T-helper 22 cell (primary cell): Measurements from ENCODE around the gene RNU7-1.

Source experiments
- DNase-seq: peaks from one replicate; pipeline ENCODE4 v3.0.0-alpha.2; 2020; ENCODE audit warnings: low read depth

The RNU7-1 gene

DNA sequence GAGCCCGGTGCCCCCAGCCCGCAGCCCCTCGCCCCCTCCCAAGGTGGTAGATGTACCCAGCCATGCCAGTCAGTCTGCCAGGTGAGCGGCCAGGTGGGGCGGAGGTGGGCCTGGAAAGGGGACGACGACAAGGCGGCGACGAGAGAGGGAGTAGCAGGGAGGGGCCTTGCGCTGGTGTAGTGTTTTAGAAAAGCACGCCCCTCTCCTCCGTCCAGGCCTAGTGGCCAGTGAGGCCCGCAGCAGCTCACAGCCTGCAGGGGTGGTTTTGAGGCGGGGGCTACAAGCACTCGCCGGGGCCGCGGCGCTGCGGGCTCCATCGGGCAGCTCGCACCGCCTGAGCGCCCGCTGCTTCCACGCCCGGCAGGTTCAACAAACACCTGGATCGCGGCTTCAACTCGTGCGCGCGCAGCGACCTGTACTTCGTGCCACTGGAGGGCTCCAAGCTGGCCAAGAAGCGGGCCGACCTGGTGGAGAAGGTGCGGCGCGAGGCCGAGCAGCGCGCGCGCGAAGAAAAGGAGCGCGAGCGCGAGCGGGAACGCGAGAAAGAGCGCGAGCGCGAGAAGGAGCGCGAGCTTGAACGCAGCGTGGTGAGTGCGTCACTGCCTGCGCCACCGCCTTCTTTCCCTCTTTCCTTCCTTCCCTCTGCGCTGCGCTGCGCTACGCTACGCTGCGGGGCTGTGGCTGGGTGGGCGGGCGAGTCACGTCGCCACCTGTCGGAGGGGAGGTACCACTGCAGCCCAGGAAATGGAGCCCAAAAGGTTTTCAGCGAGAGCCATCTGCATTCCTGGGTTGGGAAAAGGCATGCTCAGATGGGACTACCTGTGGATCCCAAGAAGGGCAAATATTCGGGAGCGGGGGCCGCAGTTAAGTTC is 5.9 kb upstream of the RNU7-1 start:
- DNase-seq, result peak; percentile 91

DNA sequence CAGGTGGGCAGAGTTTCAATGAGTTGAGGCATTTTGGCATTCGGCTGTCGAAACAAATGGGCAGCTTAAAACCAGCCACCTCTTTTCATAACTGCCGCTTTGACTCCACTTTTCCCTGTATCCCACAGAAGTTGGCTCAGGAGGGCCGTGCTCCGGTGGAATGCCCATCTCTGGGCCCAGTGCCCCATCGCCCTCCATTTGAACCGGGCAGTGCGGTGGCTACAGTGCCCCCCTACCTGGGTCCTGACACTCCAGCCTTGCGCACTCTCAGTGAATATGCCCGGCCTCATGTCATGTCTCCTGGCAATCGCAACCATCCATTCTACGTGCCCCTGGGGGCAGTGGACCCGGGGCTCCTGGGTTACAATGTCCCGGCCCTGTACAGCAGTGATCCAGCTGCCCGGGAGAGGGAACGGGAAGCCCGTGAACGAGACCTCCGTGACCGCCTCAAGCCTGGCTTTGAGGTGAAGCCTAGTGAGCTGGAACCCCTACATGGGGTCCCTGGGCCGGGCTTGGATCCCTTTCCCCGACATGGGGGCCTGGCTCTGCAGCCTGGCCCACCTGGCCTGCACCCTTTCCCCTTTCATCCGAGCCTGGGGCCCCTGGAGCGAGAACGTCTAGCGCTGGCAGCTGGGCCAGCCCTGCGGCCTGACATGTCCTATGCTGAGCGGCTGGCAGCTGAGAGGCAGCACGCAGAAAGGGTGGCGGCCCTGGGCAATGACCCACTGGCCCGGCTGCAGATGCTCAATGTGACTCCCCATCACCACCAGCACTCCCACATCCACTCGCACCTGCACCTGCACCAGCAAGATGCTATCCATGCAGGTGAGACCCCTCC is 5.0 kb upstream of the RNU7-1 start:
- no peak for DNase-seq

DNA sequence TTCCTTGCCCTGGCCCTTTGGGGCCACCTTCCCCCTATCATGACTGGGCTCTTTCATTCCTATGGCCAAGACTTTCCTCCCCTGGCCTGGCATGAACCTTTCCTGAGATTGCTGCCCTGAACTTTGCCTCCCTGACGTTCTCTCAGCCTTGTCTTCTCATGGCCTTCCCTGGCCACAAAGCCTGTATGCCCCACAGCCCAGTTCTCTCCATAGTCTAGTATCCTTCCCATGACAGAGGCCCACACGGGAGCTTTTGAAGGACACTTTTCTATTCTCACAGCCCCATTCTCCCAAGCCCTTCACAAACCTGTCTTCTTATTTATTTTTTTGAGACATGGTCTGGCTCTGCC is 4.5 kb upstream of the RNU7-1 start:
- DNase-seq, result no peak

DNA sequence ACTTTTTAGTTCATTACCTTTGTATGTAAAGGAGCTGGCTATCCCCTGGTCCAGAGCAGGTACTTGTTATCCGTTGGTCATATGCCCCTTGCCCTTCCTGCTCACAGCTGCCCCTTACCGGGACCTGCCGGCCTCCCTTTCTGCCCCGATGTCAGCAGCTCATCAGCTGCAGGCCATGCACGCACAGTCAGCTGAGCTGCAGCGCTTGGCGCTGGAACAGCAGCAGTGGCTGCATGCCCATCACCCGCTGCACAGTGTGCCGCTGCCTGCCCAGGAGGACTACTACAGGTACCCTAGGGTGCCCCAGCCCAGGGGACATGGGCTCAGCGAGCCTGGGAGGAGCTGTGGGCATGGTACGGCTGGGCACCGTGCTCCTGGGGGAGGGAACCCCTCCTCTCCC is 2.3 kb upstream of the RNU7-1 start:
- no peak for DNase-seq

DNA sequence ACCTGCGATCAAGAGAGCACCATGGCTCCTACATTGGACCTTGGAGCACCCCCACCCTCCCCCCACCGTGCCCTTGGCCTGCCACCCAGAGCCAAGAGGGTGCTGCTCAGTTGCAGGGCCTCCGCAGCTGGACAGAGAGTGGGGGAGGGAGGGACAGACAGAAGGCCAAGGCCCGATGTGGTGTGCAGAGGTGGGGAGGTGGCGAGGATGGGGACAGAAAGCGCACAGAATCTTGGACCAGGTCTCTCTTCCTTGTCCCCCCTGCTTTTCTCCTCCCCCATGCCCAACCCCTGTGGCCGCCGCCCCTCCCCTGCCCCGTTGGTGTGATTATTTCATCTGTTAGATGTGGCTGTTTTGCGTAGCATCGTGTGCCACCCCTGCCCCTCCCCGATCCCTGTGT is 1.8 kb upstream of the RNU7-1 start:
- no peak for DNase-seq

DNA sequence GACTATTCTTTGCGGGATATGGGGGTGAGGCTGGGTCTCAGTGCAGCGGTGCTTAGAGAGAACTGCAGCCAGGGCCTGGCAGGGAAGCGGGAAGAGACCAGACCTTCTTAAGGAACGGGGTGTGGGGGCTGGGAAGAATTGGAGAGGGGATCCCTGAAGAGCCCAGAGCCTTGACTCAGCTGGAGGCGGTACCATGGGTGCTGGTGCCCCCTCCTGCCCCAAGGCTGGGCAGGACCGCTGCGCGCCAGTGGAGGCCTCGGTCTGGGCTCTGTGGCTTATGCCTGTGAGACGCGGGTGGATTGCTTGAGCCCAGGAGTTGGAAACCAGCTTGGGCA is 1.3 kb upstream of the RNU7-1 start:
- no peak for DNase-seq

DNA sequence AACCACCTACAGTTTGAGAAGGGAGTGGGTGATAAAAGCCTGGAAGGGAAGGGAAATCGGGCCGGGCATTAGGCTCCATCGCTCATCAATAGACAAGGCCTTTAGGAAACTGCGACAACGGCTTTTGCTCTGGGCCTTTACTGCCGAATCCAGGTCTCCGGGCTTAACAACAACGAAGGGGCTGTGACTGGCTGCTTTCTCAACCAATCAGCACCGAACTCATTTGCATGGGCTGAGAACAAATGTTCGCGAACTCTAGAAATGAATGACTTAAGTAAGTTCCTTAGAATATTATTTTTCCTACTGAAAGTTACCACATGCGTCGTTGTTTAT is 261 bp upstream of the RNU7-1 start:
- peak; percentile 77 for DNase-seq

DNA sequence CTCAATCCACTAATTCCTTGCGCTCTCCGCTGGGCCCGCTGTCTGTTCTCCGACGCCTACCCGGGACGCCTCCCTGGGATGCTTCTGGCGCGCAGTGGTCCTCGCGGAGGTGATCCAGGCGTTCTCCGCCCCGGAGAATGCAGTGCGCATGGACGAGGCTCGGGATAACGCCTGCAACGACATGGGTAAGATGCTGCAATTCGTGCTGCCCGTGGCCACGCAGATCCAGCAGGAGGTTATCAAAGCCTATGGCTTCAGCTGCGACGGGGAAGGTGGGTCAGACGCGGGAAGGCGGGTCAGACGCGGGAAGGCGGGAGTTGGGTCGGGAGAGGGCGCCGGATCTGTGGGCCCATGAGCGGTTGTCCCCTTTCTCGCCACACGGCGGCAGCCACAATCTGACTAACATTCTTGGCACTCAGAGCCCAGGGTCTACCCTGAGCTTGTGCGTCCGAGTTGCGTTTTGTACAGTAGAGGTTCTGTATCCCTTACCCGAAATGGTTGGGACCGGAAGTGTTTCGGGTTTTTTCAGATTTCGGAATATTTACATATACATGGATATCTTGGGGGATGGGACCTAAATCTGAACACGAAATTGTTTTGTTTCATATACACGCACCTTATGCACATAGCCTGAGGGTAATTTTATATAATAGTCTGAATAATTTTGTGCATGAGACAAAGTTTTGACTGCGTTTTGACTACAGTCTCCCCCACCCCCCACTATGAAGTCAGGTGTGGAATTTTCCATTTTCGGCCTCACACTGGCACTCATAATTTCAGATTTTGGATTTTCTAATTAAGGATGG is 968 bp downstream of the RNU7-1 start:
- DNase-seq, result peak; percentile 70

DNA sequence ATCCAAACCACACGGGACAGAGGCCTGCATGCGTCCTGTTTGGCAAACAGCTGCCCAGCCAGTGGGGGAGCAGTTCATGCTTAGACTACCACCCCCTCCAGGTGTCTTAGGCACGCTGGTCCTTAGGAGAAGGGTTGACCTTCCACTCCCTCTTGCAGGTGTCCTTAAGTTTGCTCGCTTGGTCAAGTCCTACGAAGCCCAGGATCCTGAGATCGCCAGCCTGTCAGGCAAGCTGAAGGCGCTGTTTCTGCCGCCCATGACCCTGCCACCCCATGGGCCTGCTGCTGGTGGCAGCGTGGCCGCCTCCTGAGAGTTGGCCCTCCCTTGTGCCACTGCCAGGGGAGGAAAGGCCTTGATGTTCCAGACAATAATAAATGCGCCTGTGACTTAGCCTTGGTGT is 2.0 kb downstream of the RNU7-1 start:
- DNase-seq, result no peak

DNA sequence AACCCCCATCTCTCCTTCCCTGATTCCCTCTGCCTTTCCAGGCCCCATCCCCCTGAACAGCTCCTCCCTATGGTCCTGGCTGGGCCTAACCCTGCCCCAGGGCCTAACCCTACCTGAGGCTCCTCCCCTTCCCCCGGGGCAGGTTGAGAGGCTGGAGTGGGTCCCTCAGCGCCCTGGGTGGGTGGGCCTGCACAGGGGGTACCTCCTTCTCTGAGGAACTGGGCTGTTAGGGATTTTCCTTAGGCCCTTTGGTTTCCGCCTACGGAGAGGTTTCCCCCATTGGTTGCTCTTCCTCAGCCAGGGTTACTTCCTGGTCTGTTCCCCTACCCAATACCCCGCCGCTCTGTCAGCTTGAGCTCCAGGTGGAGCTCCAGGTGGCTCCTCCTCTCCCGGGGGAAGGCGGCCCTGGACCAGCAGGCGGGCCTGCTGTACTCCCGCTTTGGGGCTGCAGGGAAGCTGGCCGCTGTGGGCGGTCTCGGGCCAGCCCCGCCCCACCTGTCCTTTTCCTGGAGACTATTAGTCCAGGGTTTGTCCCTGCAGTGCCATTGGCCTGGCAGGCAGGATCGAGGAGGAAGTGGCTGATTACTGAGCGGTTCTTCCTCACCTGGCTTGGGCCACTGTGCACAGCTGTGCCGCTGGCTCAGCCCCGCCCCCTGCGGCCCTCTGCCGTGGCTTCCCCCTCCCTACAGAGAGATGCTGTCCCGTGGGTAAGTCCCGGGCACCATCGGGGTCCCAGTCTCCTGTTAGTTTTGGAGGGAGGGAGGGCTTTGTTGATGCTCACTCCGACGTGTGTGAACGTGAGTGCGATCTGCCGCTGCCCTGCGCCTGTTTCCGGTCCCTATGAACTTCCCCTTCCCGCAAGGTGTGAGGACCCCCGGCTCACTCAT is 2.7 kb downstream of the RNU7-1 start:
- DNase-seq, result peak; percentile 75

DNA sequence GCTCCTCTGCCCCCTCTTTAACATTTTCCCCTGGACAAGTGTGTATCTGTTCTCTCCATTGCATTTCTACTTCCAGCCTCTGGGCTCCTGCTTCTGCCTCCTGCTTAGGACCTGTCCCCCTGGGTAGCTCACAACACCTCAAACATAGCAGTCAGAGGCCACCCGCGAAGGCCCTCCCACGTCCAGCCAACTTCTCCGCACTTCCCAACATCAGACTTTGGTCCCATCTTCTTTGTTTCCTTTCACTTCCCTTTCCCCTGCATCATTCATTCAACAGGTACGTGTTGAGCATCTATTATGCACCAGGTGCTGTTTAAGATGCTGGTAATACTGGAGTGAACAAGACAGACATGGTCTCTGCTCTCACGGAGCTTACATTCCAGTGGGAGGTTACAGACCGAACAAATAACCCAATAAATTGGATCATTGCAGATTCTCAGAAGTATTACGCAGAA is 3.3 kb downstream of the RNU7-1 start:
- DNase-seq, result no peak

DNA sequence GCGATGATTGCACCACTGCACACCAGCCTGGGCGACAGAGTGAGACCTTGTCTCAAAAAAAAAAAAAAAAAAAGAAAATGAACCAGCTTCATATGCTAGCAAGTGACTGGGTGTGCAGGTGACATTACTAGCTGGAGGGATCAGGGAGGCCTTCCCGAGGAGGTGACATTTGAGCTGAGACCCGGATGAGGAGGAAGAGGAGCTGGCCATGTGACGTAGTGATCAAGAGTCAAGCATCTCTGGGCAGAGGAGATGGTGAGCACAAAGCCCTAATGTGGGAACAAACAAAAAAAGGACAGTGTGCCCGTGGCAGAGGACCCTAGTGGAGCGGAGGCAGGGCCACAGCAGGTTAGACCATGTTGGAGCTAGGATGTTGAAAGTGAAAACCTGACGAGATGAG is 4.0 kb downstream of the RNU7-1 start:
- DNase-seq, result no peak

DNA sequence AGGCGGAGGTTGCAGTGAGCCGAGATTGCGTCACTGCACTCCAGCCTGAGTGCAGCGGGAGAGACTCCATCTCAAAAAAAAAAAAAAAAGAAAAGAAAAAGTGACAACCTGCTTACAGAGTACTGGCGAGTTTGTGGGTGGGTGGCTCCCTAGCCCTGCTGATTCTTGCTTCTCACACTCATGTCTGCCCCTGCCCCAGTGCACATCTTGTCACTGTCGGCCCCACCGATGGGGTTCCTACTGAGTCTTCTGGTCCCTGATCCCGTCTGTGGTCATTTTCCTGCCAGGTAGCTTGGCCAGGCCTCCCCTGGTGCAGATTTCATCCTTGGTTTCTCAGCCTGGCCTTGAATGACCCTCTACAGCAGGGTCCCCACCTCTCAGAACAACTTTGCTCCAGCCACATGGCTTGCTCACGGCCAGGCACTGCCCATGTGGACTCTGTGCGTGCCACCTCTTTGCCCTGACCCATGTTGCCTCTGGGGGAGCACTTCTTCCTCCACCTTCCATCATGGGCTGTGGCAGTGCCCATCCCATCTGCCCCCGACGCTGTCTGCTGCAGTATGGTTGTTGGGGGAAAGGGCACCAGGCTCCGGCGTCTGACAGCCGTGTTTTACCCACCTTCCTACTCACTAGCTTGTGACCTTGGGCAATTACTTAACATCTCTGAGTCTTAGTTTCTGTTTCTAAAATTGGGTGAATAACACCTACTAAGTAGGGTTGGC is 5.4 kb downstream of the RNU7-1 start:
- DNase-seq, result no peak

DNA sequence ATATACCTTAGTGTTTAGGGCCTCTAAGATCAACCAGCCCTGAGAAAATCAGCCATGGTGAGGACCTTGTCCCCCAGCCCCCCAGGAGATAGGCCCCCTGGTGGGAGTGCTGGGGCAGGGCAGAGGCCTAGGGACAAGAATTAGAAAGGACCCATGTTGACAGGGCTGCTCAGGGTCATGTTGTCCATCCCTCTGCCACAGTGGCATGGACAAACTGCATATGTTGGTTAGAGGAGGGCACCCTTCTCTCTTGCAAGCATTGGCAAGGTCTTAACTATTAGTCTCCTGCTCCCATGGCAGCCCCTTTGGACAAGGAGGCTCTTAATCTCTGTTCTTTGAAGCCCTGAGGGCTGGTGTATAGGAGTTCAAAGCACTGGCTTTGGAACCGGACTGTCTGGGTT is 6.8 kb downstream of the RNU7-1 start:
- no peak for DNase-seq

DNA sequence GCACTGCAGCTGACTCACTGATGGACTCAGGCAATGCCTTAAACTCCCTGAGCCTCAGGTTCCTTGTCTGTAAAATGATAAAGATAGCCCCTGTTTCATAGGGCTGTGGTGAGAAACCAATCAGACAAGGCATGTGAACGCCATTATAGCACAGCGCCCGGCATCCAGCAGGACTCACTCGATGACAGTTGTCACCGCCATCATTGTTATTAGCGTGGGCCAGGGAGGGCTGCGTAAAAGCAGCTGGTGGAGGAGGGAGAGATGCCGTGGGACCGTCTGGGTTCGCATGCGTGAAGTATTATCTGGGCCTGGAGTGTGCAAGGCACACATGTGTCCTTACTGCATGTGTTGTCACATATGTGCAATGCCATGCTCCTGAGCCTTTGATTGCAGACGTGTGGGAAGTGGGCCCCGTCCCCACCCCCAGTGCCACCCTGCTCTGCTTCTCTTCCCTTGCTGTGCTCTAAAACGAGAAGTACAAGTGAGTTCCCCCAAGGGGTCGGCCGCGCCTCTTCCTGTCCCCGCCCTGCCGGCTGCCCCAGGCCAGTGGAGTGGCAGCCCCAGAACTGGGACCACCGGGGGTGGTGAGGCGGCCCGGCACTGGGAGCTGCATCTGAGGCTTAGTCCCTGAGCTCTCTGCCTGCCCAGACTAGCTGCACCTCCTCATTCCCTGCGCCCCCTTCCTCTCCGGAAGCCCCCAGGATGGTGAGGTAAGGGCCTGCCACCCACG is 7.4 kb downstream of the RNU7-1 start, which contains the start of gene PTPN6:
Gene PTPN6, plus strand, starts transcription at position 546 of the 730 bp plus-strand sequence. Its CDS starts 157 bp downstream, at position 703.
- no peak for DNase-seq

DNA sequence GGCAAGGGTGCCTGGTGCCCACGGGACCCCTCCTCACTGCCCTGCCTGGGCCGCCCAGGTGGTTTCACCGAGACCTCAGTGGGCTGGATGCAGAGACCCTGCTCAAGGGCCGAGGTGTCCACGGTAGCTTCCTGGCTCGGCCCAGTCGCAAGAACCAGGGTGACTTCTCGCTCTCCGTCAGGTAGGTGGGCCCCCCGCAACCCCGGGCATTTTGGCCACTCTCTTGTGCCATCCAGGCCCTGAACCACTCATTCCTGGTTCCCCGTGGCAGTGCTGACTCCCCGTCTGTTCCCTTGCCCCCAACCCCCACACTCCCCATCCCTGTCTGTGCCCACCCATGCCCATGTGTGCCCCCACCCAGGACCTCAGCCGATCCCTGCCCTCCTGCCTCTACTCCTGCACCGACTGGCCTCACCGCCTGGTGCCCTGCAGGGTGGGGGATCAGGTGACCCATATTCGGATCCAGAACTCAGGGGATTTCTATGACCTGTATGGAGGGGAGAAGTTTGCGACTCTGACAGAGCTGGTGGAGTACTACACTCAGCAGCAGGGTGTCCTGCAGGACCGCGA is 8.0 kb downstream of the RNU7-1 start:
- DNase-seq, result no peak

DNA sequence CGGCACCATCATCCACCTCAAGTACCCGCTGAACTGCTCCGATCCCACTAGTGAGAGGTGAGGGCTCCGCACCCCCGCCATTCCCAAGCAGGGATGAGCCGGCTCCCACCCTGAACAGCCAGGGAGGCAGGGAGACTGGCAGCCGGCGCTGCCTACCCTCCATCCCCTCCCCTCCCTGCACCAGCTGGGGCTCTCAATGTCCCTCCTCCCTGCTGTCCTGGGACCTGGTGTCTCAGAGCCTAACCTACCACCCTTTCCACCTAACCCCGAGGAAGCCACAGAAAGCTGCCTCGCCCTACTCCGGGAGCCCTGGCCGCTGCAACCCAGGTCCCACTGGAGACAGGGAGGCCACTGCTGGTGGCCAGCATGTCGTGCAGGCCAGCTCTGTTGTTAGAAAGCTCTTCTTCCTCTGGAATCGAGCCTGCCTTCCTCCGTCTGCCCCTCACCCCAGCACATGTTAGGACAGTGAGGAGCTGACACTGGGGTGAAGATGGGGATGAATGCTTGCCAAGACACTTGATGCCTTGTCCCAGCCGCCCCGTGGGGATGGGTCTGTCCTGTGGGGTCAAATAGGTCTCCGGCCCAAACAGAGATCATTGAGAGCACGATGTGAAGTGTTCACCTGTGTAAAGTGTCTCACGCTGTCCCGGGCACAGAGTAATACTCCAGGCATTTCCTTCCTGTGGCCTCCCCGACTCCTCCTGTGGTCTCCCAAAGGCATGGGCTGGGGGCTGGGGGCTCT is 8.7 kb downstream of the RNU7-1 start:
- no peak for DNase-seq

DNA sequence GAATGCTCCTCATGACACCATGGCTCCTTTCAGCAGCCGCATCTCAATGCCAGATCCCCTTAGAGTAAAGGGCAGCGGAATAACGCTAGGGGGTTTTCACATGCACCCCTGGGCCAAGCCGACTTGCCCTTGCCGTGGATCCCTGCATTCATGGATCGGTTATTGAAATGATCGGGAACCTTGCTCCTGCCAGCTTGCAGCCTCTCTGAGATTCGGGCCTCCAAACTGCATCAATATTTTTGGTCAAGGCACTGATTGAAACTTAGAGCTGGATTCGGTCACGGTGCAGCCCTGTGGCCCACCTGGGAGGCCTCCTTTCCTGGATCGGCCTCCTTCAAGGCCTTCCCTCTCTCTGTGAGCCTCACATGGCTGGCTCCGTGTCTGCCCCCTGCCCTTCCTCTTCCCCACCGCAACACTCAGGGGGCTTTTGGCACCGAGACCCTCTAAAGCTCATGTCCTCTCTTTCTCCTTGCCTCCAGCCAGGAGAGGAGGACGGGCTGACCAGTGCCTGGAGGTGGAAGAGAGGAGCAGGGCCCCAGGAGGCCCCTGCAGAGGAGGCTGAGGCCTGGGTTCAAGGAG is 9.3 kb downstream of the RNU7-1 start:
- DNase-seq, result no peak
